ENCODE results near the gene PLPP4.

Gene PLPP4

GRCh38 chr10:120514035-120514620 lies 57.1 kb downstream of the PLPP4 start:
- no peak for DNase-seq (ENCODE audit: low spot score)
- in situ Hi-C loops (cut with MboI; ENCODE audit: low pct_unique_long_range_greater_than_20kb, low sequenced_read_pairs, unreplicated experiment): no loop called here
- TF ChIP-seq CTCF (IDR thresholded peaks at IDR 0.05; ENCODE audit: extremely low read depth, insufficient read depth, missing control alignments): no peak

GRCh38 chr10:120514959-120515358 lies 57.9 kb downstream of the PLPP4 start:
- in situ Hi-C loops (cut with MboI; ENCODE audit: low pct_unique_long_range_greater_than_20kb, low sequenced_read_pairs, unreplicated experiment): no loop called here
- no peak for DNase-seq (ENCODE audit: low spot score)
- TF ChIP-seq CTCF (IDR thresholded peaks at IDR 0.05; ENCODE audit: extremely low read depth, insufficient read depth, missing control alignments): no peak

- no peak for DNase-seq (ENCODE audit: low spot score)
- in situ Hi-C loops (cut with MboI; ENCODE audit: low pct_unique_long_range_greater_than_20kb, low sequenced_read_pairs, unreplicated experiment): no loop called here
- no peak for TF ChIP-seq CTCF (IDR thresholded peaks at IDR 0.05; ENCODE audit: extremely low read depth, insufficient read depth, missing control alignments)
These were observed 58.7 kb downstream of the PLPP4 start for GRCh38 chr10:120515741-120516140.

GRCh38 chr10:120516426-120516825 lies 59.4 kb downstream of the PLPP4 start:
- no peak for DNase-seq (ENCODE audit: low spot score)
- TF ChIP-seq CTCF (IDR thresholded peaks at IDR 0.05; ENCODE audit: extremely low read depth, insufficient read depth, missing control alignments): no peak
- in situ Hi-C loops (cut with MboI; ENCODE audit: low pct_unique_long_range_greater_than_20kb, low sequenced_read_pairs, unreplicated experiment): no loop called here

GRCh38 chr10:120517196-120517595 lies 60.2 kb downstream of the PLPP4 start:
- in situ Hi-C loops (cut with MboI; ENCODE audit: low pct_unique_long_range_greater_than_20kb, low sequenced_read_pairs, unreplicated experiment): no loop called here
- DNase-seq (ENCODE audit: low spot score): no peak
- TF ChIP-seq CTCF (IDR thresholded peaks at IDR 0.05; ENCODE audit: extremely low read depth, insufficient read depth, missing control alignments): no peak

- no peak for DNase-seq (ENCODE audit: low spot score)
- TF ChIP-seq CTCF (IDR thresholded peaks at IDR 0.05; ENCODE audit: extremely low read depth, insufficient read depth, missing control alignments): no peak
- in situ Hi-C loops (cut with MboI; ENCODE audit: low pct_unique_long_range_greater_than_20kb, low sequenced_read_pairs, unreplicated experiment): no loop called here
These were observed 61.0 kb downstream of the PLPP4 start for GRCh38 chr10:120517881-120518484.

Data from GM13977 (cell line).